HepG2 (cell line): Measurements from ENCODE around the gene SLC50A1. TPM values are rescaled to one million over a fixed set of nuclear protein-coding genes. Genes with fewer than 3 reads are reported as not detected.

ENCODE experiments used
- AHR ChIP-seq: IDR thresholded peaks from 2 replicates; pipeline ENCODE4 v1.6.1; 2018; ENCODE audit warnings: missing genetic modification reagents, missing compliant biosample characterization
- ATRX ChIP-seq: sonication (generic); formaldehyde crosslinking; IDR thresholded peaks from 2 replicates; pipeline ENCODE4 v1.4.0; 2020; ENCODE audit warnings: missing genetic modification reagents, borderline replicate concordance
- ETV6 ChIP-seq: sonication (generic); formaldehyde crosslinking; conservative IDR thresholded peaks from 2 replicates; pipeline ENCODE4 v1.4.0; 2020; ENCODE audit warnings: missing genetic modification reagents
- FOXC1 ChIP-seq: sonication (generic); formaldehyde crosslinking; IDR thresholded peaks from 2 replicates; pipeline ENCODE4 v1.8.0; 2022; ENCODE audit warnings: mild to moderate bottlenecking, missing genetic modification reagents, borderline replicate concordance
- GZF1 ChIP-seq: sonication (generic); formaldehyde crosslinking; IDR thresholded peaks from 2 replicates; pipeline ENCODE4 v1.5.1; 2020; ENCODE audit warnings: mild to moderate bottlenecking, missing genetic modification reagents
- KAT2B ChIP-seq: fragments of 150-350 bp; IDR thresholded peaks from 2 replicates; pipeline ENCODE4 v1.6.1; 2014; ENCODE audit warnings: low read depth, low read length, borderline replicate concordance
- MEIS1 ChIP-seq: sonication (generic); formaldehyde crosslinking; IDR thresholded peaks from 2 replicates; pipeline ENCODE4 v1.9.0; 2021; ENCODE audit warnings: mild to moderate bottlenecking, missing genetic modification reagents, moderate library complexity, borderline replicate concordance
- MXI1 ChIP-seq: IDR thresholded peaks from 3 replicates; pipeline ENCODE4 v1.6.1; 2012; ENCODE audit warnings: low read depth, low read length, inconsistent platforms, borderline replicate concordance
- MYC ChIP-seq: sonication (generic); formaldehyde crosslinking; IDR thresholded peaks from 2 replicates; pipeline ENCODE4 v1.9.0; 2021; ENCODE audit warnings: missing genetic modification reagents, borderline replicate concordance
- NCOA2 ChIP-seq: sonication (generic); formaldehyde crosslinking; IDR thresholded peaks from 2 replicates; pipeline ENCODE4 v1.8.0; 2022; ENCODE audit warnings: inconsistent platforms
- NR2C2 ChIP-seq: sonication (generic); formaldehyde crosslinking; IDR thresholded peaks from 2 replicates; pipeline ENCODE4 v1.4.0; 2020; ENCODE audit warnings: missing genetic modification reagents, mild to moderate bottlenecking, moderate library complexity, borderline replicate concordance
- SMAD3 ChIP-seq: sonication (generic); formaldehyde crosslinking; IDR thresholded peaks from 2 replicates; pipeline ENCODE4 v1.4.0; 2020; ENCODE audit warnings: missing genetic modification reagents
- SPEN ChIP-seq: sonication (generic); formaldehyde crosslinking; IDR thresholded peaks from 2 replicates; pipeline ENCODE4 v1.5.1; 2020; ENCODE audit warnings: low read depth, mild to moderate bottlenecking, missing genetic modification reagents
- U2AF1 ChIP-seq: fragments of 200-400 bp; formaldehyde crosslinking; optimal IDR thresholded peaks from 2 replicates; pipeline ENCODE3; 2017; ENCODE audit warnings: mild to moderate bottlenecking, low read depth, low read length
- ZMYM4 ChIP-seq: sonication (generic); formaldehyde crosslinking; IDR thresholded peaks from 2 replicates; pipeline ENCODE4 v1.8.1; 2023; ENCODE audit warnings: mild to moderate bottlenecking, missing genetic modification reagents
- ZNF296 ChIP-seq: sonication (generic); formaldehyde crosslinking; conservative IDR thresholded peaks from 2 replicates; pipeline ENCODE4 v1.5.0; 2020; ENCODE audit warnings: mild to moderate bottlenecking, missing genetic modification reagents
- ZNF501 ChIP-seq: sonication (generic); formaldehyde crosslinking; IDR thresholded peaks from 2 replicates; pipeline ENCODE4 v1.5.1; 2020; ENCODE audit warnings: mild to moderate bottlenecking, moderate library complexity, missing genetic modification reagents
- ZNF549 ChIP-seq: sonication (generic); formaldehyde crosslinking; IDR thresholded peaks from 2 replicates; pipeline ENCODE4 v1.5.0; 2020; ENCODE audit warnings: missing genetic modification reagents
- ZNF567 ChIP-seq: sonication (generic); formaldehyde crosslinking; IDR thresholded peaks from 2 replicates; pipeline ENCODE4 v1.8.1; 2023; ENCODE audit warnings: mild to moderate bottlenecking, missing genetic modification reagents, borderline replicate concordance
- polyA plus RNA-seq, 8 experiments: library from polyadenylated mRNA; depleted of rRNA in 3 of 8; stranded (reverse) in 7 of 8; unstranded in 1 of 8; fragments of >200 nt; fragmentation: Illumina TruSeq in 4 of 8; extraction: Trizol in 4 of 8; gene quantifications; 2 replicates each; pipeline versions ENCODE4 v1.2.1 to v1.2.3, GENCODE V29; 2011 to 2016; ENCODE audit warnings: low read depth in 4 of 8, missing spikeins in 1 of 8, mixed read lengths in 1 of 8; ENCODE audit not compliant: insufficient read depth in 1 of 8
- total RNA-seq, 5 experiments: library from RNA; depleted of rRNA; stranded (reverse); fragments of >200 nt; fragmentation: Illumina TruSeq; extraction: Trizol; gene quantifications; 2 replicates each; pipeline ENCODE4 v1.2.3, GENCODE V29; 2016; ENCODE audit warnings: low read depth in 1 of 5
- TF ChIP-seq, protein P1 (sequence below): sonication (generic); formaldehyde crosslinking; IDR thresholded peaks from 2 replicates; pipeline ENCODE4 v1.4.0; 2020; ENCODE audit warnings: low read depth, mild to moderate bottlenecking, missing genetic modification reagents
- TF ChIP-seq, protein P2 (sequence below): IDR thresholded peaks from 2 replicates; pipeline ENCODE4 v1.4.0; 2020; ENCODE audit warnings: mild to moderate bottlenecking, missing genetic modification reagents
- TF ChIP-seq, protein P3 (sequence below): sonication (generic); formaldehyde crosslinking; IDR thresholded peaks from 2 replicates; pipeline ENCODE4 v1.4.0; 2020; ENCODE audit warnings: missing genetic modification reagents

SLC50A1 gene
- total and polyA plus RNA-seq, 2 of the 13 experiments (the other 11 are each of a cell fraction or from before 2014, with no cell fraction given), result 22.5 to 46.8 TPM

DNA sequence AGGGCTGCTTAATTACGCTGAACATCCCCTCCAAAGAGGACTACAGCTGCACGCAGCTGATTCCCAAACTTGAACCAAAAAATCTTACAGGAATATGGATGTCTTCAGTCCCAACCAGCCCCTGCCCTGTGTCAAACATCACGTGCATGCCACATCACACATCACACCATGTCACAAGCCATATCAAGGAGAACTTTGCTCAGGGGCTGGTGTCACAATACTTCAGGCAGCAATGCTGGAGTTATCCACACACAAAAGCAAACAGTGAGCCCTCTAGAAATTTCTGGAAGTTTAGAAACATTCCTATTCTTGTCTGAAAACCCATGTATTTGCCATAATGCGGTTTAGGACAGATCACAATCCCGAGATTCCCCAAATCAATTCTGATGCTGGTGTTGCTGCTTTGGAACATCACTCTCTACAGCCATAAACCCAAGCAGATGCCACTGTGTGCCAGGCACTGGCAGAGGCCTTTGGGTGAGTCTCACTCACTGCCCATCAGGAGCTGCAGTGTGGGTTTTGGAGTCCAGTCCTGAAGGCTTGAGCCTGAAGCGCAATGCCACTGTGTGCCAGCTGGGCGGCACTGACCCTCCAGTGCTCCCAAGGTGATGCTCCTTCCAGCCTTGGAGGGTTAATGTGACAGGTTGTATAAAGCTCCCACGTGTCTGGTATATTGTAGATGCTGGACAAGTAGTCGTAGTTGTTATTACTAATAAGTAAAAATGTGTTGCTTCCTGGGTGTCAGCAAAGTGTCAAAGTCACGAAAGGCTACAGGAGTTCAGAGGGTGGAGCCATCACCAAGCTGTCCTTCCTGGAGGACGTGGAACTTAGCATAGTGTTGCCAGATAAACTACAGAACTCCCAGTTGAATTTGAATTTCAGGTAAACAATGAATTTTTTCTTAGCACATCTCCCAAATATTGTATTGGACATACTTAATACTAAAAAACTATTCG lies 28.1 kb upstream of the SLC50A1 start (continued):
- no peak for TF ChIP-seq ZNF296
- TF ChIP-seq SMAD3 (CRISPR knock-in tag), result peak; percentile 79; the same call in 1 of the 2 replicates
- 0 out of 2 replicates have a peak, but pooled peaks have one; percentile 57 for TF ChIP-seq NCOA2 (CRISPR knock-in tag)
- no peak for TF ChIP-seq MEIS1 (CRISPR knock-in tag)
- TF ChIP-seq, protein P1, sequence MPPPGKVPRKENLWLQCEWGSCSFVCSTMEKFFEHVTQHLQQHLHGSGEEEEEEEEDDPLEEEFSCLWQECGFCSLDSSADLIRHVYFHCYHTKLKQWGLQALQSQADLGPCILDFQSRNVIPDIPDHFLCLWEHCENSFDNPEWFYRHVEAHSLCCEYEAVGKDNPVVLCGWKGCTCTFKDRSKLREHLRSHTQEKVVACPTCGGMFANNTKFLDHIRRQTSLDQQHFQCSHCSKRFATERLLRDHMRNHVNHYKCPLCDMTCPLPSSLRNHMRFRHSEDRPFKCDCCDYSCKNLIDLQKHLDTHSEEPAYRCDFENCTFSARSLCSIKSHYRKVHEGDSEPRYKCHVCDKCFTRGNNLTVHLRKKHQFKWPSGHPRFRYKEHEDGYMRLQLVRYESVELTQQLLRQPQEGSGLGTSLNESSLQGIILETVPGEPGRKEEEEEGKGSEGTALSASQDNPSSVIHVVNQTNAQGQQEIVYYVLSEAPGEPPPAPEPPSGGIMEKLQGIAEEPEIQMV, result no peak
- 0 out of 2 replicates have a peak, but pooled peaks have one; percentile 39 for TF ChIP-seq ZNF567
- TF ChIP-seq, protein P2, sequence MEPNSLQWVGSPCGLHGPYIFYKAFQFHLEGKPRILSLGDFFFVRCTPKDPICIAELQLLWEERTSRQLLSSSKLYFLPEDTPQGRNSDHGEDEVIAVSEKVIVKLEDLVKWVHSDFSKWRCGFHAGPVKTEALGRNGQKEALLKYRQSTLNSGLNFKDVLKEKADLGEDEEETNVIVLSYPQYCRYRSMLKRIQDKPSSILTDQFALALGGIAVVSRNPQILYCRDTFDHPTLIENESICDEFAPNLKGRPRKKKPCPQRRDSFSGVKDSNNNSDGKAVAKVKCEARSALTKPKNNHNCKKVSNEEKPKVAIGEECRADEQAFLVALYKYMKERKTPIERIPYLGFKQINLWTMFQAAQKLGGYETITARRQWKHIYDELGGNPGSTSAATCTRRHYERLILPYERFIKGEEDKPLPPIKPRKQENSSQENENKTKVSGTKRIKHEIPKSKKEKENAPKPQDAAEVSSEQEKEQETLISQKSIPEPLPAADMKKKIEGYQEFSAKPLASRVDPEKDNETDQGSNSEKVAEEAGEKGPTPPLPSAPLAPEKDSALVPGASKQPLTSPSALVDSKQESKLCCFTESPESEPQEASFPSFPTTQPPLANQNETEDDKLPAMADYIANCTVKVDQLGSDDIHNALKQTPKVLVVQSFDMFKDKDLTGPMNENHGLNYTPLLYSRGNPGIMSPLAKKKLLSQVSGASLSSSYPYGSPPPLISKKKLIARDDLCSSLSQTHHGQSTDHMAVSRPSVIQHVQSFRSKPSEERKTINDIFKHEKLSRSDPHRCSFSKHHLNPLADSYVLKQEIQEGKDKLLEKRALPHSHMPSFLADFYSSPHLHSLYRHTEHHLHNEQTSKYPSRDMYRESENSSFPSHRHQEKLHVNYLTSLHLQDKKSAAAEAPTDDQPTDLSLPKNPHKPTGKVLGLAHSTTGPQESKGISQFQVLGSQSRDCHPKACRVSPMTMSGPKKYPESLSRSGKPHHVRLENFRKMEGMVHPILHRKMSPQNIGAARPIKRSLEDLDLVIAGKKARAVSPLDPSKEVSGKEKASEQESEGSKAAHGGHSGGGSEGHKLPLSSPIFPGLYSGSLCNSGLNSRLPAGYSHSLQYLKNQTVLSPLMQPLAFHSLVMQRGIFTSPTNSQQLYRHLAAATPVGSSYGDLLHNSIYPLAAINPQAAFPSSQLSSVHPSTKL (CRISPR knock-in tag), result peak; percentile 76
- 0 out of 2 replicates have a peak, but pooled peaks have one; percentile 27 for TF ChIP-seq MYC
- TF ChIP-seq KAT2B, result no peak
- TF ChIP-seq ATRX (CRISPR knock-in tag), result no peak
- TF ChIP-seq AHR (CRISPR knock-in tag), result no peak
- TF ChIP-seq GZF1, result no peak
- peak; percentile 44; the same call in 1 of the 2 replicates for TF ChIP-seq SPEN (CRISPR knock-in tag)
- 0 out of 2 replicates have a peak, but pooled peaks have one; percentile 29 for TF ChIP-seq ZMYM4 (CRISPR knock-in tag)
- no peak for TF ChIP-seq U2AF1
- TF ChIP-seq, protein P3, sequence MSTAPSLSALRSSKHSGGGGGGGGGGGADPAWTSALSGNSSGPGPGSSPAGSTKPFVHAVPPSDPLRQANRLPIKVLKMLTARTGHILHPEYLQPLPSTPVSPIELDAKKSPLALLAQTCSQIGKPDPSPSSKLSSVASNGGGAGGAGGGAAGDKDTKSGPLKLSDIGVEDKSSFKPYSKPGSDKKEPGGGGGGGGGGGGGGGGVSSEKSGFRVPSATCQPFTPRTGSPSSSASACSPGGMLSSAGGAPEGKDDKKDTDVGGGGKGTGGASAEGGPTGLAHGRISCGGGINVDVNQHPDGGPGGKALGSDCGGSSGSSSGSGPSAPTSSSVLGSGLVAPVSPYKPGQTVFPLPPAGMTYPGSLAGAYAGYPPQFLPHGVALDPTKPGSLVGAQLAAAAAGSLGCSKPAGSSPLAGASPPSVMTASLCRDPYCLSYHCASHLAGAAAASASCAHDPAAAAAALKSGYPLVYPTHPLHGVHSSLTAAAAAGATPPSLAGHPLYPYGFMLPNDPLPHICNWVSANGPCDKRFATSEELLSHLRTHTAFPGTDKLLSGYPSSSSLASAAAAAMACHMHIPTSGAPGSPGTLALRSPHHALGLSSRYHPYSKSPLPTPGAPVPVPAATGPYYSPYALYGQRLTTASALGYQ, result 0 out of 2 replicates have a peak, but pooled peaks have one; percentile 32
- peak; percentile 59; the same call in 1 of the 2 replicates for TF ChIP-seq NR2C2 (CRISPR knock-in tag)
- TF ChIP-seq ETV6 (CRISPR knock-in tag), result no peak
- no peak for TF ChIP-seq FOXC1 (CRISPR knock-in tag)
- TF ChIP-seq ZNF549, result no peak
- 0 out of 2 replicates have a peak, but pooled peaks have one; percentile 62 for TF ChIP-seq ZNF501 (CRISPR knock-in tag)
- no peak for TF ChIP-seq MXI1
